22Rv1 (cell line): ENCODE measurements around the gene WBP1L.

Experiments used
- CTCF ChIP-seq: fragments of 450-650 bp; IDR thresholded peaks from 2 replicates; pipeline ENCODE4 v1.5.1; 2017; ENCODE audit warnings: mild to moderate bottlenecking
- ZFX ChIP-seq: fragments of 450-650 bp; IDR thresholded peaks from 2 replicates; pipeline ENCODE4 v1.6.1; 2017; ENCODE audit warnings: antibody characterized with exemption, borderline replicate concordance

- no peak for TF ChIP-seq CTCF
- TF ChIP-seq ZFX = no peak
These were observed 20.9 kb downstream of the WBP1L start for GRCh38 chr10:102764470-102765161.
